Measurements from ENCODE around the gene EMC9. TPM values are rescaled to one million over a fixed set of nuclear protein-coding genes. Genes with fewer than 3 reads are reported as not detected.
A peak's percentile ranks its signal among the peaks of the same experiment; 100 is the strongest.

The EMC9 gene
- total RNA-seq, 1 donor from 2014 or later: 22.6 TPM

DNA sequence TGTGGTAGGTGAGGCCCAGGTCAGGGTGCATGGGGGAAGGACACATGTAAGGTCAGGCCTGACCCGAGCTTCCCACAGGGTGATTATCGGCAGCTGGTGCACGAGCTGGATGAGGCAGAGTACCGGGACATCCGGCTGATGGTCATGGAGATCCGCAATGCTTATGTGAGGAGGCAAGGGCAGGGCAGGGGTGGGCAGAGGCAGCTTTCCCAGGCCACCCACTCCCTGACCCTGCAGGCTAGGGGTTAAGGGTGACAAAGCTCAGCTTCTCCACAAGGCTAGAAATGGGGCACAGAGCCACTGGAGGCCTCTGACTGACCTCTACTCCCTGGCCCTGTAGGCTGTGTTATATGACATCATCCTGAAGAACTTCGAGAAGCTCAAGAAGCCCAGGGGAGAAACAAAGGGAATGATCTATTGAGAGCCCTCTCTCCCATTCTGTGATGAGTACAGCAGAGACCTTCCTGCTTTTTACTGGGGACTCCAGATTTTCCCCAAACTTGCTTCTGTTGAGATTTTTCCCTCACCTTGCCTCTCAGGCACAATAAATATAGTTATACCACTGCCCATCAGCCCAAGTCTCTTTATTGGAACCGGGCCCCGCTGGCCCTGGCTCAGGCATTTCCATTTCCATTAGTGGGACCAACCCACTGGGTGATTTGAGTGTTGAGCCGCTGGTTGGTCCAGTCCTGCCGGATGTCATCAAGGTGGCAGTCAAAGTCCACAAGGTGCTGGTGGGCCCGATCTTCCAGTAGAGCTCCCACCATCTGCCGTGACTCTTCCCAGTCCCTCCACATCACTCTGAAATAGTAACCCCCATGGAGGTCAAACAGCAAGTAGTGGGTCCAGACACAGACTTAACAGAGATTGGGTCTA is 2.8 kb downstream of the EMC9 start:
- ATAC-seq (ENCODE audit: low read depth): no peak
- ChIA-PET CTCF (interaction anchor here (0.7 to 3.1 kb wide), 5 partner anchors 23 to 154 kb away, joined by 3 to 13 read pairs (median 3); partner anchors contain the start of gene IRF9), POLR2A (interaction anchor here (0.9 to 9.4 kb wide), 5 partner anchors 9 to 45 kb away, joined by 3 to 239 read pairs (median 44); partner anchors contain the start of genes DCAF11, IRF9, NRL and PCK2)
- peak overlapping the region; percentile 56 for H3K27ac Mint-ChIP-seq
- TF ChIP-seq, protein P1, sequence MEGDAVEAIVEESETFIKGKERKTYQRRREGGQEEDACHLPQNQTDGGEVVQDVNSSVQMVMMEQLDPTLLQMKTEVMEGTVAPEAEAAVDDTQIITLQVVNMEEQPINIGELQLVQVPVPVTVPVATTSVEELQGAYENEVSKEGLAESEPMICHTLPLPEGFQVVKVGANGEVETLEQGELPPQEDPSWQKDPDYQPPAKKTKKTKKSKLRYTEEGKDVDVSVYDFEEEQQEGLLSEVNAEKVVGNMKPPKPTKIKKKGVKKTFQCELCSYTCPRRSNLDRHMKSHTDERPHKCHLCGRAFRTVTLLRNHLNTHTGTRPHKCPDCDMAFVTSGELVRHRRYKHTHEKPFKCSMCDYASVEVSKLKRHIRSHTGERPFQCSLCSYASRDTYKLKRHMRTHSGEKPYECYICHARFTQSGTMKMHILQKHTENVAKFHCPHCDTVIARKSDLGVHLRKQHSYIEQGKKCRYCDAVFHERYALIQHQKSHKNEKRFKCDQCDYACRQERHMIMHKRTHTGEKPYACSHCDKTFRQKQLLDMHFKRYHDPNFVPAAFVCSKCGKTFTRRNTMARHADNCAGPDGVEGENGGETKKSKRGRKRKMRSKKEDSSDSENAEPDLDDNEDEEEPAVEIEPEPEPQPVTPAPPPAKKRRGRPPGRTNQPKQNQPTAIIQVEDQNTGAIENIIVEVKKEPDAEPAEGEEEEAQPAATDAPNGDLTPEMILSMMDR (IDR thresholded peaks at IDR 0.05): no peak
- intact Hi-C loops (cut with micrococcal nuclease): no loop called here
- no peaks in the 10 kb centered on the region for H3K27me3 Mint-ChIP-seq
- H3K4me1 Mint-ChIP-seq: peaks cover 65% of the 10 kb centered on the region
- H3K4me3 Mint-ChIP-seq: peak overlapping the region; percentile 28
- DNase-seq: no peak
- peaks cover 55% of the 10 kb centered on the region for H3K36me3 Mint-ChIP-seq (ENCODE audit: low read depth)
- H3K9me3 Mint-ChIP-seq: no peaks in the 10 kb centered on the region

- POLR2A ChIA-PET: interaction anchor here (0.6 to 9.4 kb wide), 9 partner anchors 9 to 133 kb away, joined by 3 to 239 read pairs (median 11); partner anchors contain the start of genes CHMP4A, DCAF11, IPO4 and IRF9
Measured at GRCh38 chr14:24137529-24138395, 3.6 kb downstream of the EMC9 start.

DNA sequence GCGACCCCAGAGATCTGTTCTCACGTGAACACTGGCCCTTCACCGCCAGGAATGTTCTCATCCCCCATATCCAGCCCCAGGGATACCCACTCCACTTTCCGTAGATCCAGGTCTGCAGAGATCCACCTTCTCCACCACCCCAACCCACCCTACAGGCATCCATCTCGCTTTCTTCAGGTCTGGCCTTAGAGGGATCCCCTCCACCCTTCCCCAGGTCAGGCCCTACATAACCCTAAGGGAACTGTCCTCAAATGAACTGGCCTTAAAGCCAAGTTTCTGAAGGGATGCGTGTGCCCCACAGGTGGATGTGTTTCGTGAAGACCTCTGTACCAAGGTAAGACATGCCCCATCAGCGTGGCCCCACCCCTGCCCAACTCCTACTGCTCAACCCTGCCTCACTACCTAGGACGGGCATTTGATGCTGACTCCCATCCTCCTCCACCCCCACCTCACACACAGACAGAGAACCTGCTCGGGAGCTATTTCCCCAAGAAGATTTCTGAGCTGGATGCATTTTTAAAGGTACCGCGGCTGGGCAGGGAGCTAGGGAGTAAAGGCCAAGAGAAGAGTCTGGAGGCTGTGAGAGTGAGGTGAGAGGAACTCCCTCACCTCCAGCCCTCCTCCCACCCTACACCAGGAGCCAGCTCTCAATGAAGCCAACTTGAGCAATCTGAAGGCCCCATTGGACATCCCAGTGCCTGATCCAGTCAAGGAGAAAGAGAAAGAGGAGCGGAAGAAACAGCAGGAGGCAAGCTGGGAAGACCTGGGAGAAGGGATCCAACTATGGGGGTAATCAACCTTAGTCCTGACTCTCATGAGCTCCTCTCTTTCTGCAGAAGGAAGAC is 4.5 kb downstream of the EMC9 start:
- Mint-ChIP-seq H3K36me3 (ENCODE audit: low read depth) (peaks cover 43% of the 10 kb centered on the region), H3K9me3 (no peaks in the 10 kb centered on the region), H3K27me3 (no peaks in the 10 kb centered on the region), H3K27ac (peak overlapping the region; percentile 90), H3K4me1 (peaks cover 61% of the 10 kb centered on the region), H3K4me3 (peak overlapping the region; percentile 91)
- DNase-seq: no peak
- intact Hi-C loops (cut with micrococcal nuclease): loop anchor here (1.0 kb wide), 6 partner anchors 9 to 294 kb away; partner anchors contain the start of genes DCAF11, IRF9, NRL and PCK2
- ATAC-seq (ENCODE audit: low read depth): no peak
- ChIA-PET POLR2A (interaction anchor here (0.6 to 9.4 kb wide), 24 partner anchors 10 to 834 kb away, joined by 3 to 239 read pairs (median 6); partner anchors contain the start of genes CHMP4A, DCAF11, IPO4 and IRF9), CTCF (interaction anchor here (0.6 to 2.7 kb wide), 7 partner anchors 9 to 28 kb away, joined by 3 to 13 read pairs (median 5); partner anchors contain the start of genes DCAF11, NRL, PSME2 and RNF31)
- TF ChIP-seq, protein P1 (IDR thresholded peaks at IDR 0.05): no peak

More at GRCh38 chr14:24137529-24138395, 3.6 kb downstream of the EMC9 start:
- H3K36me3 Mint-ChIP-seq (ENCODE audit: low read depth): peaks cover 46% of the 10 kb centered on the region
- TF ChIP-seq, protein P1 (IDR thresholded peaks at IDR 0.05): no peak
- intact Hi-C loops (cut with micrococcal nuclease): no loop called here
- peaks cover 59% of the 10 kb centered on the region for H3K4me1 Mint-ChIP-seq
- H3K4me3 Mint-ChIP-seq: peak overlapping the region; percentile 35
- CTCF ChIA-PET: interaction anchor here (0.6 to 2.7 kb wide), 7 partner anchors 8 to 155 kb away, joined by 3 to 13 read pairs (median 3); partner anchors contain the start of genes IRF9, PSME2 and RNF31
- ATAC-seq (ENCODE audit: low read depth) (no peak), DNase-seq (no peak)
- H3K27ac Mint-ChIP-seq: peak overlapping the region; percentile 90
- no peaks in the 10 kb centered on the region for H3K9me3 Mint-ChIP-seq
- no peaks in the 10 kb centered on the region for H3K27me3 Mint-ChIP-seq

- peaks cover 36% of the 10 kb centered on the region for H3K36me3 Mint-ChIP-seq (ENCODE audit: low read depth)
- ATAC-seq (ENCODE audit: low read depth): peak; percentile 97
Measured at GRCh38 chr14:24135834-24136683, 5.3 kb downstream of the EMC9 start, which contains the start of gene PSME1. Gene PSME1 (plus strand): TSS chr14:24136194. CDS start chr14:24136263, 69 bp downstream.

More at GRCh38 chr14:24135834-24136683, 5.3 kb downstream of the EMC9 start, which contains the start of gene PSME1:
- DNase-seq: peak; percentile 94
- no peaks in the 10 kb centered on the region for H3K9me3 Mint-ChIP-seq
- ChIA-PET CTCF (interaction anchor here (1.0 to 2.7 kb wide), 8 partner anchors 10 to 27 kb away, joined by 3 to 13 read pairs (median 5); partner anchors contain the start of genes DCAF11, IRF9, NRL and PSME2), POLR2A (interaction anchor here (0.6 to 9.4 kb wide), 36 partner anchors 9 to 1264 kb away, joined by 3 to 239 read pairs (median 5); partner anchors contain the start of genes CHMP4A, DCAF11, IPO4 and IRF9)
- TF ChIP-seq, protein P1 (IDR thresholded peaks at IDR 0.05): no peak
- peak within 1 kb of the TSS; percentile 91 for H3K4me3 Mint-ChIP-seq
- H3K27me3 Mint-ChIP-seq: no peaks in the 10 kb centered on the region
- peak within 1 kb of the TSS; percentile 90 for H3K27ac Mint-ChIP-seq
- peaks cover 57% of the 10 kb centered on the region for H3K4me1 Mint-ChIP-seq
- intact Hi-C loops (cut with micrococcal nuclease): loop anchor here (1.0 kb wide), 7 partner anchors 10 to 295 kb away; partner anchors contain the start of genes DCAF11, IRF9, NRL and PCK2
